GM19397 (cell line): Measurements from ENCODE around the gene MUTYH.
"Not testable (repeated sequence)": the region's sequence is repeated elsewhere in the genome, so short reads cannot be mapped to it uniquely, and the experiment has no call there.

Experiments used
- ATAC-seq: cut with Tn5 transposase; IDR thresholded peaks from one replicate; pipeline ENCODE4 v1.9.1; 2021; ENCODE audit warnings: mild to moderate bottlenecking, moderate library complexity; ENCODE audit not compliant: unreplicated experiment

The MUTYH gene

GRCh38 chr1:45339789-45340558 lies at the start of gene MUTYH, which contains the start of gene TOE1:
MUTYH (minus strand) TSS chr1:45340440; CDS start chr1:45334505, 5,935 bp downstream.
TOE1 (plus strand) TSS chr1:45340170; CDS start chr1:45340253, 83 bp downstream.
- peak; percentile 88 for ATAC-seq

- no peak for ATAC-seq
These were observed 46.0 kb upstream of the MUTYH start for GRCh38 chr1:45386219-45386618.

- ATAC-seq, result no peak
These were observed 45.1 kb upstream of the MUTYH start for GRCh38 chr1:45385302-45385701.

GRCh38 chr1:45384213-45384612 lies 44.0 kb upstream of the MUTYH start:
- not testable (repeated sequence) for ATAC-seq

GRCh38 chr1:45383191-45383590 lies 43.0 kb upstream of the MUTYH start:
- ATAC-seq, result no peak

GRCh38 chr1:45381243-45381642 lies 41.0 kb upstream of the MUTYH start:
- no peak for ATAC-seq

- ATAC-seq, result no peak
These were observed 40.5 kb upstream of the MUTYH start for GRCh38 chr1:45380730-45381129.

GRCh38 chr1:45380125-45380524 lies 39.9 kb upstream of the MUTYH start:
- ATAC-seq, result no peak

- ATAC-seq, result no peak
These were observed 39.3 kb upstream of the MUTYH start for GRCh38 chr1:45379524-45379923.

- no peak for ATAC-seq
These were observed 37.9 kb upstream of the MUTYH start for GRCh38 chr1:45378184-45378583.

- ATAC-seq, result no peak
These were observed 35.2 kb upstream of the MUTYH start for GRCh38 chr1:45375104-45376090.

GRCh38 chr1:45373573-45373972 lies 33.3 kb upstream of the MUTYH start:
- no peak for ATAC-seq

GRCh38 chr1:45370575-45370974 lies 30.3 kb upstream of the MUTYH start:
- peak; percentile 68 for ATAC-seq

GRCh38 chr1:45365051-45365450 lies 24.8 kb upstream of the MUTYH start:
- no peak for ATAC-seq

GRCh38 chr1:45364294-45364693 lies 24.1 kb upstream of the MUTYH start:
- ATAC-seq, result no peak

GRCh38 chr1:45360981-45361380 lies 20.7 kb upstream of the MUTYH start:
- not testable (repeated sequence) for ATAC-seq

GRCh38 chr1:45359882-45360513 lies 19.8 kb upstream of the MUTYH start:
- no peak for ATAC-seq

- no peak for ATAC-seq
These were observed 15.9 kb upstream of the MUTYH start for GRCh38 chr1:45356186-45356585.

GRCh38 chr1:45355683-45356082 lies 15.4 kb upstream of the MUTYH start:
- ATAC-seq, result no peak

GRCh38 chr1:45354838-45355237 lies 14.6 kb upstream of the MUTYH start:
- no peak for ATAC-seq

- no peak for ATAC-seq
These were observed 13.4 kb upstream of the MUTYH start for GRCh38 chr1:45353685-45354084.
